Left cardiac atrium (tissue), 4 donors: ENCODE measurements around the gene SORCS2. TPM values are rescaled to one million over a fixed set of nuclear protein-coding genes. Genes with fewer than 3 reads are reported as not detected.

ENCODE experiments used
- ATAC-seq, 2 donors: fragments of 200-7000 bp; cut with Tn5 transposase; one replicate each; pipeline ENCODE4 v1.9.1; 2020; ENCODE audit warnings: mild to moderate bottlenecking in 2 of 2, moderate library complexity in 2 of 2
- DNase-seq: peaks from one replicate; pipeline ENCODE4 v3.0.0-alpha.2; 2020
- intact Hi-C, 2 donors: fragments of 100-400 bp; cut with DNase I; formaldehyde crosslinking; loops; one replicate each; pipeline versions ENCODE4 v1.14.1 to v1.15.1; 2022 to 2023
- total RNA-seq, 2 donors: library from RNA; stranded (reverse); fragmentation: NEBNext Ultra II Directional; extraction: Animal tissue kit (Norgen Biotek cat#: 25700); gene quantifications; one replicate each; pipeline ENCODE4 v1.2.1, GENCODE V29; 2021
- donor health status: DM: no; HTN: yes; CAD: no.
- donor health status: DM: no; HTN: yes; CAD: no; lungs with severe emphysema.
- donor health status: DM: yes; HTN: yes; CAD: no.
- donor health status: Dilated cardiomyopathy.

The SORCS2 gene
- total RNA-seq, 2 donors from 2014 or later: 2.4 to 2.6 TPM

DNA sequence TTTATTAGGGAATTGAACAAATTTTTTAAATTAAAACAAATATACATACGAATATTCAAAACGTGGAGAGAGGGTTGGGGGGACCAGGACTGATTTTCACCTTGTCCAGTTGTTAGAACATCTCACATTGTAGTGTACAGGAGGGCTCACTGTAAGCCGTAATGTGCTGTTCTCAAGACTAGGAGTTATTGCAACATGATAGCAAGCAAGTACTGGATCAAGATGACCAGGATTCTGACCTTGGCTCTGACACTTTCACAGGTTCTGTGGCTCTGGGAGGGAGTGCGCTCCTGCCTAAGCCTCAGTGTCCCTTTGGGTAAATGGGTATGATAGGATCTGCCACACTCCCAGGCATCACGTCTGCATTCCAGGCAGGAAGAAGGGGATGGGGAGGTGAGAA is 59.0 kb downstream of the SORCS2 start:
- intact Hi-C loops: loop anchor here in 1 of 2 donors (10.0 kb wide), 1 partner anchor 47 kb away; no protein-coding TSS in a partner anchor
- ATAC-seq: no peak

DNA sequence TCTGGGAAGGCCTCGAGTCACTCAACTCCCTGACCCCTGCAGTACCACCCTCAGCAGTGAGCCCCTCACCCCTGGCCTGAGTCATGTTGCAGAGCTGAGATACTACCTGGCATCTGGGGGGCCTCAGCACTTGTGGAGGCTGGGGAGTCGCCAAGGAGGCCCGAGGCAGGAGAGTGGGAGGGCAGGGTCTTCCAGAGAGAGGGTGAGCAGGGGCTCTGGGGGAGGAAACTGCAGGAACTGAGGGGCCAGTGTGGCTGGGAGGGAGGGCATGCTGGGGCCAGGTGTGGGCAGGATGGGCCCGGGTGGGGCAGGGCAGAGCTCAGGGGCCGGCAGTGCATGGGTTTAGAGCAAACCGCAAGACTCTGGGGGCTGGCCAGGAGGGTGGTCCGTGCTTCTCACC is 59.7 kb downstream of the SORCS2 start:
- DNase-seq (no peak), ATAC-seq (no peak)
- intact Hi-C loops: loop anchor here in 1 of 2 donors (10.0 kb wide), 1 partner anchor 47 kb away; no protein-coding TSS in a partner anchor

More for the DNA sequence above, 59.0 kb downstream of the SORCS2 start:
- DNase-seq: no peak

DNA sequence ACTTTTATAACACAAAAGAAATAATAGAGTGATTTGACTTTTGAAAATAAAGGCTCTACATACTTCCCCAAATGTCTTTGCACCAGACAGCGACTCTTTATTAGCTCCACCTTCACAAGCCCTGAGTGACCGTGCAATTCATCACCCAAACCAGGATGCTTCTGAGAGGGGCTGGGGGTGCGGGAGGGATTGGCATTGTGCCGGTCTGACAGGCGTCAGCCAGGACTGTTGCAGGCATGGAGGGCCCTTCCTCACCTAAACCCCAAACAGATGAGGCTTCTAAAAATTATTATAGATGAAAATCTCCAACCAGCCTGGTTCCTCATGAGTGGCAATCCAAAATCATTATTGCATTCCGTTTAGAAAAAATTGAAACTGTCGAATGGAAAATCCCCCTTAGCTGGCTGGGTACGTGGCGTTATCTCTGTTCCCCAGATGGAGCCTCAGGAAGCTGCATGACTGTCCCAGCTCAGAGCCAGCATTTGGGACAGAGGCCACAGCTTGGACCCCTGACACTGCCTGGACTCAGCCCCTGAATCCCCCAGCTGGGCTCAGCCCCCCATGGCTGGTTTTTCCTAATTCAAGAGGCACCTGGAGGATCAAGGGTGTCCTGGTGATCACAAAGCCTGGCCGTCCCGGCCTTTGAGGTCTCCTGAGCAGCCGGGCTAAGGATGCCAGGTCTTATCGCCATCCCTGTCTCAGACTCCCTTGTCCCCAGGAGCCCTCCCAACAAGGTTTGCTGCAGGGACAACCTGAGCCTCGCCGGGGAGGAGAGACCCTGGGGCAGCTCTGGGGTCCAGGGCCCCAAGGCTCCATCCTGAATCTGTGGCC is 60.4 kb downstream of the SORCS2 start:
- DNase-seq (no peak), ATAC-seq (no peak)
- intact Hi-C loops: loop anchor here in 1 of 2 donors (10.0 kb wide), 1 partner anchor 48 kb away; no protein-coding TSS in a partner anchor

DNA sequence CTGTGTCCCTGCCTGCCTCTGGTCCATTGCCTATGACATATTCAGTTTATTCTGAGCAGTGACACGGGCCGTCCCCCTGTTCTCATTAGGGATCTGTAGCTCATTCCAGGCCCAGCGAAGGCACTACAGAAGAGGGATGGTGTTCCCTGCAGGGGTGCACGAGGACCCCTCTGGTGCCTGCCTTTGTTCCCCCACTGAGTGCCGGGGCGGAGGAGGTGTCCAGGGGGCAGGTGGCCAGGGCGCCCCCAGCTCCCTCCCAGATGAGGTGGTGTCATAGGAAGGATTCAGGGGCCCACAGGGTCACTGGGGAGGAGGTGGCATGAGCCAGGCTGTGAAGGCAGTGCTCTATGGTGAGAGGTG is 61.0 kb downstream of the SORCS2 start:
- DNase-seq (no peak), ATAC-seq (no peak)
- intact Hi-C loops: loop anchor here in 1 of 2 donors (10.0 kb wide), 1 partner anchor 49 kb away; no protein-coding TSS in a partner anchor

DNA sequence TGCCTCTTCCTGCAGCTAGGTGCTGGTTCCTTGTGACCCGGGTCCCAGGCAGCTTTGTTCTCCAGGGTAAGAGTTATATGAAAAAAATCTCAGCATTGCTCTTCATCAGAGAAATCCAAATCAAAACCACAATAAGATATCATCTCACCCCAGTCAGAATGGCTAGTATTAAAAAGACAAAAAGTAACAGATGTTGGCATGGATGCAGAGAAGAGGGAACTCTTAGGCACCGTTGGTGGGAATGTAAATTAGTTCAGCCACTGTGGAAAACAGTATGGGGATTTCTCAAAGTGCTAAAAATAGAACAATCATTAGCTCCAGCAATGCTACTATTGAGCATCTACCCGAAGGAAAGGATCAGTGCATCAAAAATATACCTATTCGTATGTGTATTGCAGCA is 61.5 kb downstream of the SORCS2 start:
- no peak for DNase-seq
- no peak for ATAC-seq
- intact Hi-C loops: loop anchor here in 1 of 2 donors (10.0 kb wide), 1 partner anchor 49 kb away; no protein-coding TSS in a partner anchor

DNA sequence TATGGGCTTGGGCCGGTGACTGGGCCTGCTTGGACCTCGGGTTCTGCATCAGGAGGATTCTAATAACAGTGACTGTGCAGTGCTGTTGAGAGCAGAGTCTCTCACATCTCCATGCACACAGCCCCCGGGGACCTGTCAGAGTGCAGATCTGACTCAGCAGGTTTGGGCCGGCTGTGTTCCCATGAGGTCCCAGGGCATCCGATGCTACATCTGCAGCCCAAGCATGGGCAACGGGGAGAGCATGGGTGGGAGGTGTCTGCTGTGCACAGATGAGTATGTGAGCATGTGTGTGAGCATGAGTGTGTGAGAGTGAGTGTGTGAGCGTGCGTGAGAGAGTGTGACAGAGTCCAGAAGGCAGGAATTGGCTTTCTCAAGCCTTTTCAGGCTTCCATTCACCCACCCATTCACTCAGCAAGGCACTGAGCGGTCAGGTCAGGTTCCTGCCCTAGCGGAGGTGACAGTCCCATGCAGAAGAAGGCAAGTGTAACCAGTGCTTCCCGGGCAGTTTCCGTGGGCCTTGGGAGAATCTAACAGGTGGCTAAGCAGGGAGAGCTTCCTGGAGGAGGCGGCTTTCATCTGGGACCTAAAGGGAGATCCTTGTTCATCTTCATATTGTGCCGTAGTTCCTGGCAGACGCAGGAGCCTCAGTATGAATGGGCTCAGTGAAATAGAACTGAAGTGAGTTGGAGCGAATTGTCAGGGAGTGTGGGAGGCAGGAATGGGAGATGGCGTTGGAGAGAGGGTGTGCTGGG is 62.6 kb downstream of the SORCS2 start:
- ATAC-seq (no peak), DNase-seq (no peak)
- intact Hi-C loops: loop anchor here in 1 of 2 donors (10.0 kb wide), 1 partner anchor 50 kb away; no protein-coding TSS in a partner anchor

DNA sequence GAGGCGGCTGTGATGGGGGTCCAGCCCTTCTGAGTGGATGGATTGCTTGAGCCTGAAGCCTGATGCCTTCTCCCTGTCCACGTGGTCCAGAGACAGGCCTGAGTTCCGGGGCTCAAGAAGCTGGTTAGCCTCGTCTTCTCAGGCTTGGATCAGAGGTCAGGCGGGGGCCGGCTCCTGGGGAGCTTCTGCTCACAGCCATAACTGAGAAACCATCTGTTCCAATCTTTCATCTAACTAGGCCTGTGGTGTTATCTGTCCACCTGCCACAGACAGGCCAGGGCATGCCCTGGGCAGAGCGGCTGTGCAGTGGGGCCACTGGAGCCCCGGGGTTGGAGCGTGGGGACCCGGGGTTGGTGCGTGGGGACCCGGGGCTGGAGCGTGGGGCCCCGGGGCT is 63.1 kb downstream of the SORCS2 start:
- DNase-seq: no peak
- ATAC-seq: no peak
- intact Hi-C loops: loop anchor here in 1 of 2 donors (10.0 kb wide), 1 partner anchor 51 kb away; no protein-coding TSS in a partner anchor

DNA sequence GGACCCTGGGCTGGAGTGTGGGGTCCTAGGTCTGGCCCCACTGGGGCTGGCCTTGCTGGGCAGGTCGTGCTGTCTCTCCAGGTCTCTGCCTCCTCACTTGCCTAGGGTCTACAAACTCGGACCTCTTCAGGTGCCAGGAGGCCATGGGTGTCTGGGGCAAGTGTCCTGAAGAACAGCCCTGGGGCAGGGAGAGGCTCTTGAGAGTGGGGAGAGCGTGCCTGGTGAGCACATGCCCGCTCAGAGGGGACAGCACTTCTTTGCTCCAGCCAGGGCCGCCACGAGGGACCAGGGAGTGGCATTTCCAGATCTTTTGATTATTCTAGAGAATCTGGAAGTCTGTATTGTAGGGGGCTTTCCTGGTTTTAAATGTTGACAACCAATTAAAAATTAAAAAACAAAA is 63.7 kb downstream of the SORCS2 start:
- intact Hi-C loops: loop anchor here in 1 of 2 donors (10.0 kb wide), 1 partner anchor 51 kb away; no protein-coding TSS in a partner anchor
- ATAC-seq: no peak
- DNase-seq: no peak

DNA sequence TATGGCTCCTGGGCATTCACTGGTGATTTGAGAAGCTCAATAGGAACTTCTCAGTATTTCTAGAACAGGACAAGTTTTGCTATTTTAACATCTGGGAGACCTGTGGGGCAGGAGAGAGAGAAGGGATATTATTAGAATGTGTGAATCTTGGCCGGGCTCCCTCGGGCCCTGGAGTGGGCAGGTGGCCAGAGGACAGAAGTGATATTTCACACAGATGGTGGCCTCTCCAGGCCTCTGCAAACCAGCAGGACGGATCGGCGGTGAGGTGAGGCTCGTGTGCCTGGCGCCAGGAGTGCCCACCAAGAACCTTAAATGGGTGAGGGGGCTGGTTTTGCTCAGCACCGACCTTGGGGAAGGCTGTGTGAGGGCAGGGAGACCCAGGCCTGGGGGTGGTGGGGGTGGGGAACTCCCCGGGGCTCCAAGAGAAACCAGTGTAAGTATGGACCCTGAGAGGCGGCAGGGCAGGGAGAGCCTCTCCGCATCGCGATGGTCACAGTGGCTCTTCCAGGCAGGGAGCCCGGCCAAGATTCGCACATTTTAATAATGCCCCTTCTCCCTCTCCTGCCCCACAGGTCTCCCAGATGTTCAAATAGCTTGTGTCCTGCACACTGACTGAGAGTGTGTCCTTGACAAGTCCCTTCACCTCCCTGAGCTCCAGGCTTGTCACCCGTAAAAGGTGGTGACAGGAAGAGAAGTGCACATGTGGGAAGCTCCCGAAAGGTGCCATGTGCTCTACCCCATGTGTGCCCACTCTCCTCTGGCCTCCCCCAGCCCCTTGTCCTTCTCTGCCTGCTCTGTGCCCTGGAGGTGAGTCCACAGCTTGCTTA is 64.9 kb downstream of the SORCS2 start:
- peak; percentile 62 for DNase-seq
- ATAC-seq: peak; percentile 81 to 89
- intact Hi-C loops: loop anchor here in 1 of 2 donors (10.0 kb wide), 1 partner anchor 52 kb away; no protein-coding TSS in a partner anchor

DNA sequence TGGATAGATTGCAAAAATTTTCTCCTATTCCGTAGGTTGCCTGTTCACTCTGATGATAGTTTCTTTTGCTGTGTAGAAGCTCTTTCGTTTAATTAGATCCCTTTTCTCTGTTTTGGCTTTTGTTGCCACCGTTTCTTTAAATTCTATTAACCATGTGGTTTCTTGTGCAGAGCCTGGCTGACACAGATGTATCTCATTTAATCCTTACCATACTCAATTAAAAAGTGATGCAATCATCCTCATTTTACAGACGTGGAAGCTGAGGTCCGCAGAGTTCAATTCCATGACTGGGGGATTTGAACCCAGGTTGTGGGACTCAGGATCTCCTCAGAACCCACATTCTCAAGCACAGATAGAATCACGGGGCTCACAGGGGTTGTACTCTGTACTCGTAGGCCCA is 66.7 kb downstream of the SORCS2 start:
- intact Hi-C loops: loop anchor here in 1 of 2 donors (10.0 kb wide), 1 partner anchor 54 kb away; no protein-coding TSS in a partner anchor
- ATAC-seq (no peak), DNase-seq (no peak)

DNA sequence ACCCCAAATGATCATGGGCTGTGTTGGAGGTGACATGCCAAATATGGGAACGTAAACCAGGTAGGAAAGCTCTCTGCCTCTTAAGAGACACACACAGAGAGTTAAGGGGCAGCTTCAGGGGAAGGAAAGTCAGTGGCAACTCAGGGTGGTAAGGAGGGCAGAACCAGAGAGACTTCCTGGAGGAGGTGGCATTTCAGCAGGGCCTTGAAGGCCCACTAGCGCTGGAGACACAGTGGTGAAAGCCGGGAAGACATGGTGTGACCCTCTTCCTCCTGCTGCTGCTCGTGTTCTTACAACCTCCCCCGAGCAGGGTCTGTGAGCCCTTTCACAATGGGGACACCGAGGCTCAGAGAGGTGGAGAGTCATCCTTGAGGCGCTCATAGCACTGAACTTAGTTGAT is 68.2 kb downstream of the SORCS2 start:
- no peak for DNase-seq
- no peak for ATAC-seq
- intact Hi-C loops: no loop called here

DNA sequence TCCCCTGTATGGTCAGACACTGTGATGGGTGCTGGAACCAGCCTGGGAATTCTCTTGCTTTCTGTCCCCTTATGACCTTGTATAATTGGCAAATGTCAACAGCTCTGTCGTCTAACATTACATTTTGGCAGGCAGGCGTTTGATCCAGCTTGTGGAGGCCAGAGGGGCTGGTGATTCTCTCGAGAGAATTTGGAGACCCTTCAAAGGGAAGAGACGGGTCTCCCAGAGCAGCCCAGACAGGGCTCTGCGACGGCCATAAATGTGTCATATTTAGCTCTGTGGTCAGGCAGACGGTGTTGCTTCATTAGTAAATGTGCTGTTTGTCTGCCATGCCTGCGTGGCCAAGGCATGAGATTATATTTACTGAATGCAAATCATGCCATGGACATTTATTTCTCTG is 68.7 kb downstream of the SORCS2 start:
- DNase-seq (no peak), ATAC-seq (peak; percentile 15 to 38)
- intact Hi-C loops: no loop called here

DNA sequence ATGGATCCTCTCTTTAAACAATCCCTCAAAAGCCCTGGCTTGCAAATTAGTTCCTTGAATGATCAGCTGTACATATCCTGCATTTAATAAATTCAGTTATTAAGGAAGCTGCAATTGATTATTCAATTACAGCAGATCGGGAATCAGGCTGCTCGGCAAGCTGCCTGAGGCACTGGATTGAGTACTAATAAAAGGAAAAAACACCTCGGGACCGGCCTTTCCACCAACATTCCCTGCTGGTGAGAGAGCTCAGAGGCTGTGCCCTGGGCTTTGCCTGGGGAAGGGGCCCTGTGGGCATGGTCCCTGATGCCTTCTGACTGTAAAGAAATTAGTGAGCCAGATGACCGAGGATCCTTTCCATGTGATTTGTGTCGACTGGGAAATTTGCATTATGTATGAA is 69.2 kb downstream of the SORCS2 start:
- intact Hi-C loops: no loop called here
- ATAC-seq (no peak), DNase-seq (no peak)

DNA sequence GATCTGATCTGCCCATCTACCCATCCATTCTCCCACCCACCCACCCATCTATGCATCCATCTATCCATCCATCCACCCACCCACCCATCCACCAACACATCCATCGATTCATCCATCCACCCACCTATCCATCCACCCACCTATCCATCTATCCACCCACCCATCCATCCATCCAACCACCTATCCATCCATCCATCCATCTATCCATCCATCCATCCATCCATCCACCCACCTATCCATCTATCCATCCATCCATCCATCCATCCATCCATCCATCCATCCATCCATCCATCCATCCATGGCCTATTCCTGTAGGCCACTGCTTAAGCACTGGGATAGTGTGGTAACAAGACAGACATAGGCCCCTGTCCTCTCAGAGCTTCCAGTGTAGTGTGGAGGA is 69.8 kb downstream of the SORCS2 start:
- intact Hi-C loops: no loop called here
- DNase-seq: no peak
- ATAC-seq: no peak

DNA sequence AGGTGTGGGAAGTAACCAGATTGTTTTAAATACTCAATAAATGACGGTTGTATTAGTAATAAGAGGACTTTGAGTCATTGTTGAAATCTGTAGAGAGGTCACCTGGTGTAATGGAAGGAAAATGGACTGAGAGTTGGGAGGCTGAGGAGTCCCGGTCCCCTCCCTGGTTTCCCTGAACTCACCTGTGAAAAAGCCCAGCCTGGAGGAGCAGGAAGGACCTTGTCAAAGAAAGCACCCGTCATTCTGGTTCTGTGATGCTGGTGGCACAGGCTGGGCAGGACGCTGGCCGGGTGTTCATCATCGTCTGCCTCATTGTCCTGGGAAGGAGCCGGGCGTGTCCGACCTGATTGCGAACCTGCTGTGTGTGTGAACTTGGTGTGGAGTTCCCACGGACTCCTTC is 70.8 kb downstream of the SORCS2 start:
- intact Hi-C loops: no loop called here
- DNase-seq (no peak), ATAC-seq (no peak)

DNA sequence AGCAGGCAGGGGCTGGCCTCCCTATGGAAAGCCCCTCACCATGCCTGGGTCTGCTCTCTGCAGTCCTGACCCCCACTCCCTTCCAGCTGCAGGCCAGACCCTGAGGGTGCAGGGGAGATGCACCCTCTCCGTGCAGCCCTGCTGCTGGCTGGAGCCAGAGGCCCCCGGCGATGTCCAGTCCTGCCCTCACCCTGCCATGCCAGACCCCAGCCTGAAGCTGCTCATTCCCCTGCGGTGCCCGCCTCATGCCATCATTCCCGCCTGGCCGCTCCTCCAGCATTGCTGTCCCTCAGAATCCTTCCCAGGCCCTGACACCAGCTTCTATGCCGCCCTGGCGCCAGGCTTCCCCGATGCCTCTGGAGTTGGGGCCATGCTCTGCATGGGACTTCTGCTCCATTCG is 72.4 kb downstream of the SORCS2 start:
- intact Hi-C loops: no loop called here
- ATAC-seq (no peak), DNase-seq (no peak)

DNA sequence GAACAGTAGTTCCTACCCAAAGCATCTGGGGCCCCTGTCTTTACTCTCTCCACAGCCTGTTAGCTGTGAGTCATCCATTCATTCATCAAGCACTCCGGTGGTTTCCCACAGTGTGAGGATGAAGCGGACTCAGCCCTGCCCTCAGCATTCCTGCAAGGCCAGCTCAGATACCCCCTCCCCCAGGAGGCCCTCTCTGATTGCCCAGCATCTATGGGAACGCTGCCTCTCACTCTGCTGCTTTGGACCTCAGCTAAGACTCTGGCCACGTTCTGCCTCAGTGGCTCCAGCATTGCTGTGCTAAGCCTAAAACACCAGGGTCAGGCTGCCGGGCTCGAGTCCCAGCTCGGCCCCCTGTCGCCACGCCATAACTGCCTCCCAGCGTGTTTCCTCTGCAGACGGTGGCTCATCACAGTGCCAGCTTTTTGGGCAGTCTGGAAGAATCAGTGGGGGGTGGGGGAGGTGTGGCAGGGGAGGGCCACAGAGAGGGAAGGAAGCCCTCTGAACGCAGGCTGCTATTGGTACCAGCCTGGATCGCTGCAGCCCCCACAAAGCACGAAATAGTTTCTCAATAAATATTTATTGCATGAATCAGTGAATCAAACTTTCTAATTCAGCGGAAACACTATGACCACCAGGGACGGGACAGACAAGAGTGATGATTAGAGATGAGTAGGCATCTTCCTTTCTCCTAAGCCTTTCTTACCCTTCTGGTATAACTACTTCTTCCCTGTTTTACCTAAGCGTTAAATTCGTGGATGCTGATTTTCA is 74.4 kb downstream of the SORCS2 start:
- no peak for DNase-seq
- intact Hi-C loops: no loop called here
- ATAC-seq: peak in 1 of 2 donors; percentile 36

DNA sequence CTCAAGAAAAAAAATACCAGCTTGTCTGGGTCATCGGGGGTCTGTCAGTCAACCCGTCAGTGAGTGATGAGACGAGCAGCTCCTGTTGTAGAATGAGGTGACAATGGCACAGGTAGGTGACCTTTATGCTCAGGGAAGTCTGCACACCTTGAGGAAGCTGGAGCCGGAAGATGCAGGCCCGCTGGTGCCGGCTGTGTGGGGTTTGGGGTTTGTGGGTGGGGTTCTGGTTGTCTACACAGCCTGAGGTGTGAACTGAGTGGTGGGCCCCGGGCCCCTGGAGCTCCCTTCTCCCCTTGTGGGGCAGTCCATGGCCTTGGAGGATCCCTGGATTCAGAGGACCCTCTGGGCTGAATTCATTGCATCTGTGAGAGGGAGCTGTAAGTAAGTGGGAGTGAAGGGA is 75.5 kb downstream of the SORCS2 start:
- intact Hi-C loops: no loop called here
- no peak for ATAC-seq
- DNase-seq: no peak
